Neuronal stem cell (in vitro differentiated cells): ENCODE measurements around the gene SUSD1. TPM values are rescaled to one million over a fixed set of nuclear protein-coding genes. Genes with fewer than 3 reads are reported as not detected.

Experiments used
- small RNA-seq: library from polyadenylated mRNA; stranded (forward); fragments of <200 nt; extraction: miRNeasy Mini kit (QIAGEN cat#:217004); gene quantifications from one replicate; pipeline ENCODE3, GENCODE V24; 2013; ENCODE audit not compliant: insufficient read depth

SUSD1 gene

Small RNAs within 50 kb of the gene (small RNA-seq; reads per million reads assigned to genes)
- gene RF00019 (not detected), gene RNU6-710P (not detected), gene RNU6-855P (not detected)
